Lower lobe of right lung (tissue), 2 donors: ENCODE data around the gene AFAP1L1. TPM values are rescaled to one million over a fixed set of nuclear protein-coding genes. Genes with fewer than 3 reads are reported as not detected.

Experiments used
- ATAC-seq, 2 donors: fragments of 200-7000 bp; cut with Tn5 transposase; one replicate each; pipeline ENCODE4 v1.9.1; 2020 to 2022; ENCODE audit warnings: mild to moderate bottlenecking in 2 of 2, moderate library complexity in 2 of 2
- DNase-seq: peaks from one replicate; pipeline ENCODE4 v3.0.0-alpha.2; 2020
- H3K27ac ChIP-seq: fragments of 200-600 bp; one replicate; pipeline ENCODE4 v1.8.0; 2022
- H3K27me3 ChIP-seq: fragments of 200-600 bp; one replicate; pipeline ENCODE4 v1.8.0; 2022; ENCODE audit warnings: low read depth
- H3K36me3 ChIP-seq: fragments of 200-600 bp; one replicate; pipeline ENCODE4 v1.8.0; 2022; ENCODE audit warnings: mild to moderate bottlenecking
- H3K4me1 ChIP-seq: fragments of 200-600 bp; one replicate; pipeline ENCODE4 v1.8.0; 2022
- H3K4me3 ChIP-seq: fragments of 200-600 bp; one replicate; pipeline ENCODE4 v1.8.0; 2022; ENCODE audit warnings: mild to moderate bottlenecking
- H3K9me3 ChIP-seq: fragments of 200-600 bp; one replicate; pipeline ENCODE4 v1.8.0; 2022
- intact Hi-C: fragments of 100-400 bp; cut with DNase I; formaldehyde crosslinking; loops from one replicate; pipeline ENCODE4 v1.11.0; 2022
- total RNA-seq: library from RNA; stranded (reverse); fragmentation: NEBNext Ultra II Directional; extraction: Animal tissue kit (Norgen Biotek cat#: 25700); gene quantifications from one replicate; pipeline ENCODE4 v1.2.1, GENCODE V29; 2021
- TF ChIP-seq, protein P1 (sequence below): fragments of 200-600 bp; IDR thresholded peaks from one replicate; pipeline ENCODE4 v1.8.0; 2022; ENCODE audit warnings: antibody characterized with exemption, mild to moderate bottlenecking
- donor health status: DM: no; HTN: yes; CAD: no; lungs with severe emphysema.

Gene AFAP1L1
- total RNA-seq, 1 donor from 2014 or later = 26.6 TPM

DNA sequence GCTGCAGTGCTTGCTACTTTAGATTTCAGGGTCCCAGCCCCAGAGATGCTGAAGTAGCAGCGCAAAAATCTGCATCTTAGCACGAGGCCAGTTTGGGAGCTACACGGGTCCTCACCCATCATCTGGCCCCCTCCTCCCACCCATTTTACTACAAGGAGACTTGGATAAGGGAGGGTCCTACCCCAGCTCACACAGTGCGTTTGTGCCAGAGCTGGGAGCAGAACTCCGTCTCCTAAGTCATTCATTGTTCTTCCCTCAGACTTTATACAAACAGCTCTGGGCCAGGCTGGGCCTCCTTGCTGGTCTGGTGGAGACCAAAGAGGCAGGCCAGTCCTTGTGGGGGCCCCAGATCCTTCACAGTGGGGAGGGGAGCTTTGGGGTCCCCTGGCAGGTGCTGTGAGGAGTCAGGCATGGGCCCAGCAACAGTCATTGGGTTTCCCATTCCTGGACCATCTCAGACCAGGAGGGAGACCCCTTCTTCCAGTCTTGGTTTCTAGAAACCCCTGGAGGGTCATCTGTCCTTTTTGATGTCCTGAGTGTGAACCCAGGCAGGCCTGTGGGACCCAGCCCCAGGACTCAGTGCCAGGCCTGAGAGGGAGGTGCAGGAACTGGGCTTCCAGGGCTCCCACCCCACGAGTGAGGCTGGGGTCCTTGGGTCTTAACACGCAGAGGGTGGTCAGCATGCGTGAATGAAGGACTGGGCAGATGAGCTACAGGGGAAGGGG, 109.8 kb downstream of the AFAP1L1 start:
- Histone ChIP-seq H3K4me3 (no peak overlapping the region), H3K9me3 (no peaks in the 10 kb centered on the region), H3K27me3 (no peaks in the 10 kb centered on the region), H3K36me3 (no peaks in the 10 kb centered on the region), H3K4me1 (peaks cover 45% of the 10 kb centered on the region), H3K27ac (peak overlapping the region; percentile 41)
- ATAC-seq (no peak), DNase-seq (no peak)
- intact Hi-C loops = no loop called here
- TF ChIP-seq, protein P1, sequence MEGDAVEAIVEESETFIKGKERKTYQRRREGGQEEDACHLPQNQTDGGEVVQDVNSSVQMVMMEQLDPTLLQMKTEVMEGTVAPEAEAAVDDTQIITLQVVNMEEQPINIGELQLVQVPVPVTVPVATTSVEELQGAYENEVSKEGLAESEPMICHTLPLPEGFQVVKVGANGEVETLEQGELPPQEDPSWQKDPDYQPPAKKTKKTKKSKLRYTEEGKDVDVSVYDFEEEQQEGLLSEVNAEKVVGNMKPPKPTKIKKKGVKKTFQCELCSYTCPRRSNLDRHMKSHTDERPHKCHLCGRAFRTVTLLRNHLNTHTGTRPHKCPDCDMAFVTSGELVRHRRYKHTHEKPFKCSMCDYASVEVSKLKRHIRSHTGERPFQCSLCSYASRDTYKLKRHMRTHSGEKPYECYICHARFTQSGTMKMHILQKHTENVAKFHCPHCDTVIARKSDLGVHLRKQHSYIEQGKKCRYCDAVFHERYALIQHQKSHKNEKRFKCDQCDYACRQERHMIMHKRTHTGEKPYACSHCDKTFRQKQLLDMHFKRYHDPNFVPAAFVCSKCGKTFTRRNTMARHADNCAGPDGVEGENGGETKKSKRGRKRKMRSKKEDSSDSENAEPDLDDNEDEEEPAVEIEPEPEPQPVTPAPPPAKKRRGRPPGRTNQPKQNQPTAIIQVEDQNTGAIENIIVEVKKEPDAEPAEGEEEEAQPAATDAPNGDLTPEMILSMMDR = no peak

DNA sequence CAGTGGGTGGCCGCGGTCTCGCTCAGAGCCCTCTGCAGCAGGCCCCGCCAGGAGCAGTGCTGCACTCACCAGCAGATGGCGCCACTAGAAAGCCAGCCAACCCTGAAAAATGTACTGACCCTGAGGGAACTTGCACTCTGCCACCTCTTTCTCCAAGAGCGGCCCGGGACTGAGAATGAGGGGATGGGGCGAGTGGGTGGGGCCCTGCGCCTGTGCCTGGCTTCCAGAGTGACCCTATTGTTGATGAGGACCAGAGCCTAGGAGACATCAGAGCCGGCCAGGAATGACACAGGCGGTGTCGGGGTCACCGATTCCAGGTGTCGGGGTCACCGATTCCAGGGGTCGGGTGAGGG, 110.3 kb downstream of the AFAP1L1 start:
- no peaks in the 10 kb centered on the region for H3K9me3 ChIP-seq
- peak overlapping the region; percentile 53 for H3K27ac ChIP-seq
- H3K4me3 ChIP-seq = no peak overlapping the region
- H3K36me3 ChIP-seq = no peaks in the 10 kb centered on the region
- DNase-seq (peak; percentile 74), ATAC-seq (peak; percentile 86 to 92)
- intact Hi-C loops = no loop called here
- peaks cover 50% of the 10 kb centered on the region for H3K4me1 ChIP-seq
- H3K27me3 ChIP-seq = no peaks in the 10 kb centered on the region
- TF ChIP-seq, protein P1 = peak; percentile 94

DNA sequence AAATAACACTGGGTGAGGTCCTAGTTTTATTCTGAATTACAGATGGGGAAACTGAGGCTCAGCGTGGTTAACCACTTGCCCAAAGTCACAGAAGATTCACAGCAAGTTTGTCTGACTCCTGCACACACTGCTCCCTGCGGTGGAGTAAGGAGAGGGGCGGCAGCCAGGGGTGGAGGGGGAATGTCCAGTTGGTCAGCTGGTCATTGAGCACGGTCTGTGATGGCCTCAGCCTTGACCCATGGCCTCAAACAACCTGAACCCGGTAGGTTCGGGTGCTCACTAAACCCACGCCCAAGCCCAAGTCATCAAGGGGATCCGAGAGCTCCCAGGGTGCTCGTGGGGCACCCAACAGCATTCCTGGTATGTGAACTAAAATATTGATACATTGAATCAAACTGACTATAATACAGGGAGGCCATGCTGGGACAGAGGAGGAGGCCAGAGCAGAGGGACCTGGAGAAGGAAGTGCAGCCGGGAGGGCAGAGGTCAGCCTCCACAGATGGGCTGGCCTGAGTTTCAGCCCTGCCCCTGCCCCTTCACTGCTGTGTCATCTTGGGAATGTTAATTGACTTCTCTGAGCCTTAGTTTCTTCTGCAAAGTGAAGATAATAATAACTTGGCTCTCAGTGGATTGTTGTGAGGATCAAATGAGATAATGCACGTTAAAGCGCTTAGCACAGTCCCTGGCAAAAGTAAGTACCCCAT, 111.0 kb downstream of the AFAP1L1 start:
- no peaks in the 10 kb centered on the region for H3K9me3 ChIP-seq
- no peaks in the 10 kb centered on the region for H3K36me3 ChIP-seq
- TF ChIP-seq, protein P1 = no peak
- DNase-seq (no peak), ATAC-seq (no peak)
- H3K27me3 ChIP-seq = no peaks in the 10 kb centered on the region
- intact Hi-C loops = no loop called here
- H3K4me3 ChIP-seq = no peak overlapping the region
- peaks cover 57% of the 10 kb centered on the region for H3K4me1 ChIP-seq
- H3K27ac ChIP-seq = peak overlapping the region; percentile 53

DNA sequence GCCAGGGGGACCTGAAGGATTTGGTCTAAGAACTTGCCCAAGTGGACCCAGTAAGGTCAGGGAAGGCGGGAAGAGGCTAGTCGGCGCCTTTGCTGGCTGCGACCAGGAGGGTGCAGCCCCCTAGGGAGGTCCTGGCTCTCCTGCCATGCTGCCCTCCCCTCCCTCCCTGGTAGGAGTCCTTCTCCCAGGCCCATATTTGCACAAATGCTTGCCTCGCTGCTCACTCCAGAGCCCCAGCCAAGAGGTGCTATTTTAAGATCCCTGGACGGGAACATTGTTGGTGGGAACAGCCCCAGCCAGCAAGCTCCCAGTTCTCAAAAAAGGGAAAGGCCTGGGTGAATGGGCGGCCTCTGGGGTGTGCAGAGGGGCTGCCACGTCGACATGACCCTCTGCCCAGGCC, 111.7 kb downstream of the AFAP1L1 start:
- TF ChIP-seq, protein P1 = no peak
- Histone ChIP-seq H3K9me3 (no peaks in the 10 kb centered on the region), H3K27me3 (no peaks in the 10 kb centered on the region), H3K4me1 (peaks cover 63% of the 10 kb centered on the region), H3K27ac (peak overlapping the region; percentile 53), H3K4me3 (no peak overlapping the region), H3K36me3 (no peaks in the 10 kb centered on the region)
- DNase-seq (no peak), ATAC-seq (peak in 1 of 2 donors; percentile 7)
- intact Hi-C loops = no loop called here

DNA sequence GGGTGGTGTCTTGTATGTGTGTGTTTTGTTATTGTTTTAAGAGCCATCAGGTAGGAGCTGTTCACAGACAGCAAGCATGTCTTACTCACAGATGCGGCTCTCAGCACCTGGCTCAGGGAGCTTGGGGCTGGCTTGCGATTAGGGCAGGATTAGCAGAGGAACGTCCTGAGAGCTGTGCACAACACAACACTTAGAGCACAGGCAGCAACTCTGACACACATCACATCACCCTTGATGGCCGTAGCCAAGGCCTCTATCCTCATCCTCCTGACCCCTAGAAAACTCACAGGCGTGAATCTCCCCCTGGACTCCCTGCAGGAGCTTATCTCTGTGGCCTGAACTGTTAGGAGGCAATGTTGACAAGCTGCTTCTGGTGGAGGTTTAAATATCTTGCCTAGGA, 114.5 kb downstream of the AFAP1L1 start:
- no peaks in the 10 kb centered on the region for H3K27me3 ChIP-seq
- TF ChIP-seq, protein P1 = no peak
- H3K36me3 ChIP-seq = no peaks in the 10 kb centered on the region
- no peak overlapping the region for H3K4me3 ChIP-seq
- no peaks in the 10 kb centered on the region for H3K9me3 ChIP-seq
- DNase-seq (no peak), ATAC-seq (no peak)
- intact Hi-C loops = no loop called here
- peaks cover 59% of the 10 kb centered on the region for H3K4me1 ChIP-seq
- peak overlapping the region; percentile 65 for H3K27ac ChIP-seq
